ENCODE results near the gene DISP3.
A peak's percentile ranks its signal among the peaks of the same experiment; 100 is the strongest.

Gene DISP3

DNA sequence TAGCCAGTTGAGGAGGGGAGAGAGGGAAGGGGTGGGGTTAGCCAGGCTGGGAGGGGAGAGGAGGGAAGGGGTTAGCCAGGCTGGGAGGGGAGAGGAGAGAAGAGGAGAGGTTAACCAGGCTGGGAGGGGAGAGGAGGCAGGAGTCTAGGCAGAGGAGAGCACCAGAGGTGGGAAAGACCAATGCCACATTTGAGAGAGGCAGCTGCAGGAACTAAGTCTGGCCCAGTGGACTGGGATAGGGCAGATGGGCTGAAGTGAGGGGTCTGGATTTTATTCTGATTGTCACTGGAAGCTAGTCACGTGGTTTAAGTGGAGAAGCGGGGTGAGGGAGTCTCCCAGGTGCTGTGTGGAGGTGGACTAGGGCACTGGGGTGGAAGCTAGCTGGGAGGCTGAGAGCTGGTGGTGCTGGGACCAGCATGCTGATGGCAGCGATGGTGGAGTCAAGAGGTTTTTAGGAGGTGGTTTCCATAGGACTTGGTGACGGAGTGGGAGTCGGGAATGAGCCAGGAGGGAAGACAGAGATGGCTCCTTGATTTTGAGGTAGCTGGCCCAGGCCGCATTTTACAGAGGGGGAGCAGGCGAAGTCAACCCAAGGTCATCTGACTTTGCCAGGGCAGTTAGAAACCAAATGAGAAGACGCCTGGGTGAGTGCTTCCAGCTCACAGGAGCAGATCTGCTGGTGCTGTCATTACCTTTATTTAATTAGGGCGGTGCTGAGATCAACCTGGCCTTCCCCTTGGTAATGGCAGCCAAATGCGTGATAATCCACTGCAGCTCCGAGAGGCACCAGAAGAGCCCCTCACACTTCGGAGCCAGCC lies 42.8 kb downstream of the DISP3 start:
- no peak overlapping the region for H3K9ac ChIP-seq (ENCODE audit: low read depth, low read length, poor library complexity)
- H3K4me1 ChIP-seq (ENCODE audit: control insufficient read depth in 2 of 2, insufficient read depth in 1 of 2, low read depth in 1 of 2, low read length in 2 of 2), result no peaks in the 10 kb centered on the region
- H2AFZ ChIP-seq (ENCODE audit: low read length), result no peak overlapping the region
- H3K4me3 ChIP-seq (ENCODE audit: low read length in 2 of 2), result no peak overlapping the region
- no CpG with 5 or more reads among the region's 12 CpGs for WGBS, 2 donors (ENCODE audit: extremely low coverage in 2 of 2, insufficient read length in 2 of 2, insufficient replicate concordance in 1 of 2)
- H2BK12ac ChIP-seq (ENCODE audit: low read length), result peak overlapping the region; percentile 99
- peak overlapping the region; percentile 92 for H2AK5ac ChIP-seq (ENCODE audit: low read depth, low read length)
- H3K4me2 ChIP-seq (ENCODE audit: insufficient read depth, low read length, poor library complexity, severe bottlenecking), result no peak overlapping the region
- H3K27ac ChIP-seq (replicated peaks; ENCODE audit: low read length), result no peak overlapping the region
- H2BK120ac ChIP-seq (ENCODE audit: low read depth, low read length), result no peak overlapping the region
- H3K4ac ChIP-seq (ENCODE audit: low read length), result no peak overlapping the region
- no peak overlapping the region for H4K91ac ChIP-seq (ENCODE audit: low read depth, low read length, poor library complexity)
- H2BK5ac ChIP-seq (ENCODE audit: low read length), result no peak overlapping the region
- no peaks in the 10 kb centered on the region for H3K27me3 ChIP-seq (ENCODE audit: control insufficient read depth in 3 of 3, insufficient read depth in 3 of 3, low read depth in 1 of 3, low read length in 3 of 3)
- no peak for DNase-seq (ENCODE audit: low spot score)
- peak overlapping the region; percentile 85 for H2BK15ac ChIP-seq (ENCODE audit: low read length)
- no peaks in the 10 kb centered on the region for H3K9me3 ChIP-seq (replicated peaks in 1 of 2; ENCODE audit: control insufficient read depth in 2 of 2, insufficient read depth in 1 of 2, low read depth in 1 of 2, low read length in 2 of 2)
- no peak overlapping the region for H4K8ac ChIP-seq (ENCODE audit: low read depth, low read length)
- peak overlapping the region; percentile 85 for H3K23ac ChIP-seq (ENCODE audit: low read depth, low read length, poor library complexity)
- peaks cover 3% of the 10 kb centered on the region for H3K79me1 ChIP-seq (ENCODE audit: low read depth, low read length)
- H3K18ac ChIP-seq (ENCODE audit: low read length), result no peak overlapping the region
- peak overlapping the region; percentile 56 for H3K14ac ChIP-seq (ENCODE audit: low read length)
- peaks cover 0 to 5% of the 10 kb centered on the region in 2 donors for H3K36me3 ChIP-seq (replicated peaks in 1 of 2; ENCODE audit: control insufficient read depth in 2 of 2, insufficient read depth in 2 of 2, low read length in 2 of 2)

DNA sequence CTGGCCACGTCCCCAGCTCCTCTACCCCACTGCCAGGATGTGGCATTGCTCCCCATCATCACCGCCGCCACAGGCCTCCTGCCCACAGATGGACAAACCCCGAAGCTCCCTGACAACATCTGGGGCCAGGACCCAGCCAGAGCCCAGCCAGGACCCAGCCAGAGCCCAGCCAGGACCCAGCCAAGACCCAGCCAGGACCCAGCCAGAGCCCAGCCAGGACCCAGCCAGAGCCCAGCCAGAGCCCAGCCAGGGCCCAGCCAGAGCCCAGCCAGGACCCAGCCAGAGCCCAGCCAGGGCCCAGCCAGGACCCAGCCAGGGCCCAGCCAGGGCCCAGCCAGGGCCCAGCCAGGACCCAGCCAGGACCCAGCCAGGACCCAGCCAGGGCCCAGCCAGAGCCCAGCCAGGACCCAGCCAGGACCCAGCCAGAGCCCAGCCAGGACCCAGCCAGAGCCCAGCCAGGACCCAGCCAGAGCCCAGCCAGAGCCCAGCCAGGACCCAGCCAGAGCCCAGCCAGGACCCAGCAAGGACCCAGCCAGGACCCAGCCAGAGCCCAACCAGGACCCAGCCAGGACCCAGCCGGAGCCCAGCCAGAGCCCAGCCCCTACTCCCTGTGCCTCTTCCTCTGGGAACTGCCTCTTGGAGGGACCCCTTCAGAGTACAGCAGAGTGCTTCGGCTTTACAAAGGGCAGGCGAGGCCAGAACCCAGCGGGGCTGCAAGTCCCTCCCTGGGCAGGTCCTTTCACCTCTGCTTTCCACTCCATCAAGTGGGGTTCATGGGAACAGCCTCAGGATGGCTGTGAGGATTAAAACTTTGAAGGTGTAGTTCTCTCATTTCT lies 43.7 kb downstream of the DISP3 start:
- no CpG with 5 or more reads among the region's 8 CpGs for WGBS, 2 donors (ENCODE audit: extremely low coverage in 2 of 2, insufficient read length in 2 of 2, insufficient replicate concordance in 1 of 2)
- no peak overlapping the region for H4K91ac ChIP-seq (ENCODE audit: low read depth, low read length, poor library complexity)
- H2BK120ac ChIP-seq (ENCODE audit: low read depth, low read length), result peak overlapping the region; percentile 47
- H3K14ac ChIP-seq (ENCODE audit: low read length), result peak overlapping the region; percentile 56
- H3K4ac ChIP-seq (ENCODE audit: low read length), result peak overlapping the region; percentile 89
- H3K4me1 ChIP-seq (ENCODE audit: control insufficient read depth in 2 of 2, insufficient read depth in 1 of 2, low read depth in 1 of 2, low read length in 2 of 2), result no peaks in the 10 kb centered on the region
- no peak overlapping the region for H2AFZ ChIP-seq (ENCODE audit: low read length)
- DNase-seq (ENCODE audit: low spot score), result no peak
- peaks cover 0 to 5% of the 10 kb centered on the region in 2 donors for H3K36me3 ChIP-seq (replicated peaks in 1 of 2; ENCODE audit: control insufficient read depth in 2 of 2, insufficient read depth in 2 of 2, low read length in 2 of 2)
- H3K23ac ChIP-seq (ENCODE audit: low read depth, low read length, poor library complexity), result peak overlapping the region; percentile 85
- H3K9ac ChIP-seq (ENCODE audit: low read depth, low read length, poor library complexity), result no peak overlapping the region
- peak overlapping the region; percentile 92 for H2AK5ac ChIP-seq (ENCODE audit: low read depth, low read length)
- no peak overlapping the region for H4K8ac ChIP-seq (ENCODE audit: low read depth, low read length)
- H2BK5ac ChIP-seq (ENCODE audit: low read length), result peak overlapping the region; percentile 82
- peaks cover 3% of the 10 kb centered on the region for H3K79me1 ChIP-seq (ENCODE audit: low read depth, low read length)
- H3K4me2 ChIP-seq (ENCODE audit: insufficient read depth, low read length, poor library complexity, severe bottlenecking), result no peak overlapping the region
- peak overlapping the region; percentile 95 for H3K18ac ChIP-seq (ENCODE audit: low read length)
- peak overlapping the region; percentile 99 for H2BK12ac ChIP-seq (ENCODE audit: low read length)
- no peak overlapping the region for H3K27ac ChIP-seq (replicated peaks; ENCODE audit: low read length)
- H3K4me3 ChIP-seq (ENCODE audit: low read length in 2 of 2), result no peak overlapping the region
- H2BK15ac ChIP-seq (ENCODE audit: low read length), result peak overlapping the region; percentile 85
- no peaks in the 10 kb centered on the region for H3K9me3 ChIP-seq (replicated peaks in 1 of 2; ENCODE audit: control insufficient read depth in 2 of 2, insufficient read depth in 1 of 2, low read depth in 1 of 2, low read length in 2 of 2)
- no peaks in the 10 kb centered on the region for H3K27me3 ChIP-seq (ENCODE audit: control insufficient read depth in 3 of 3, insufficient read depth in 3 of 3, low read depth in 1 of 3, low read length in 3 of 3)

DNA sequence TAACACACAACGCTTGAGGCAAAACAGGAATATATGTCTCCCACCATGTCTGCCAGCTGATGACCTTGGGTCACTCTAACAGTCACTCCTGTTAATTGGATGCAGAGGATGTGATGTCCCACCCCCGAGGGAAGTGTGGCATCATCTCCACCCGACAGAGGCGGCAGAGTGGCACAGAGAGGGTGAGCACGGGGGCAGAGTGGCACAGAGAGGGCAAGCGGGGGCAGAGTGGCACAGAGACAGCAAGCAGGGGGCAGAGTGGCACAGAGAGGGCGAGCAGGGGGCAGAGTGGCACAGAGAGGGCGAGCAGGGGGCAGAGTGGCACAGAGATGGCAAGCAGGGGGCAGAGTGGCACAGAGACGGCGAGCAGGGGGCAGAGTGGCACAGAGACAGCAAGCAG lies 44.3 kb downstream of the DISP3 start:
- Histone ChIP-seq H3K14ac (ENCODE audit: low read length) (no peak overlapping the region), H3K18ac (ENCODE audit: low read length) (peak overlapping the region; percentile 44), H2AFZ (ENCODE audit: low read length) (no peak overlapping the region), H3K4me1 (ENCODE audit: control insufficient read depth in 2 of 2, insufficient read depth in 1 of 2, low read depth in 1 of 2, low read length in 2 of 2) (no peaks in the 10 kb centered on the region), H2BK120ac (ENCODE audit: low read depth, low read length) (no peak overlapping the region), H2AK5ac (ENCODE audit: low read depth, low read length) (no peak overlapping the region), H3K4ac (ENCODE audit: low read length) (no peak overlapping the region), H2BK5ac (ENCODE audit: low read length) (no peak overlapping the region), H3K27me3 (ENCODE audit: control insufficient read depth in 3 of 3, insufficient read depth in 3 of 3, low read depth in 1 of 3, low read length in 3 of 3) (no peaks in the 10 kb centered on the region), H3K9me3 (replicated peaks in 1 of 2; ENCODE audit: control insufficient read depth in 2 of 2, insufficient read depth in 1 of 2, low read depth in 1 of 2, low read length in 2 of 2) (no peaks in the 10 kb centered on the region), H4K91ac (ENCODE audit: low read depth, low read length, poor library complexity) (no peak overlapping the region), H4K8ac (ENCODE audit: low read depth, low read length) (no peak overlapping the region), H2BK15ac (ENCODE audit: low read length) (no peak overlapping the region), H3K27ac (replicated peaks; ENCODE audit: low read length) (no peak overlapping the region), H3K4me3 (ENCODE audit: low read length in 2 of 2) (no peak overlapping the region), H3K79me1 (ENCODE audit: low read depth, low read length) (peaks cover 3% of the 10 kb centered on the region), H3K23ac (ENCODE audit: low read depth, low read length, poor library complexity) (peak overlapping the region; percentile 55), H3K4me2 (ENCODE audit: insufficient read depth, low read length, poor library complexity, severe bottlenecking) (no peak overlapping the region), H3K9ac (ENCODE audit: low read depth, low read length, poor library complexity) (no peak overlapping the region), H2BK12ac (ENCODE audit: low read length) (no peak overlapping the region), H3K36me3 (replicated peaks in 1 of 2; ENCODE audit: control insufficient read depth in 2 of 2, insufficient read depth in 2 of 2, low read length in 2 of 2) (peaks cover 1 to 5% of the 10 kb centered on the region in 2 donors)
- DNase-seq (ENCODE audit: low spot score), result no peak
- no CpG with 5 or more reads among the region's 10 CpGs for WGBS, 2 donors (ENCODE audit: extremely low coverage in 2 of 2, insufficient read length in 2 of 2, insufficient replicate concordance in 1 of 2)
